Tibial nerve (tissue), 4 donors: ENCODE measurements around the gene ANKMY1. TPM values are rescaled to one million over a fixed set of nuclear protein-coding genes. Genes with fewer than 3 reads are reported as not detected.

Experiments
- DNase-seq, 2 donors: peaks; one replicate each; pipeline ENCODE4 v3.0.0-alpha.2; 2019; ENCODE audit warnings: low spot score in 2 of 2
- H3K27ac ChIP-seq, 4 donors: fragments of 200-600 bp; sonication (generic) in 3 of 4; one replicate each; pipeline ENCODE4 v1.5.1; 2017 to 2019; ENCODE audit warnings: mild to moderate bottlenecking in 1 of 4
- H3K27me3 ChIP-seq, 2 donors: fragments of 200-600 bp; sonication (generic) in 1 of 2; one replicate each; pipeline versions ENCODE4 v1.5.1 to v1.6.0; 2017 to 2019
- H3K36me3 ChIP-seq, 3 donors: fragments of 200-600 bp; sonication (generic); one replicate each; pipeline ENCODE4 v1.5.1; 2018 to 2019
- H3K4me1 ChIP-seq, 4 donors: fragments of 200-600 bp; sonication (generic) in 3 of 4; one replicate each; pipeline ENCODE4 v1.5.1; 2017 to 2019
- H3K4me3 ChIP-seq, 4 donors: fragments of 200-600 bp; sonication (generic) in 3 of 4; one replicate each; pipeline ENCODE4 v1.5.1; 2017 to 2019; ENCODE audit warnings: mild to moderate bottlenecking in 1 of 4, moderate library complexity in 1 of 4
- H3K9me3 ChIP-seq, 4 donors: fragments of 200-600 bp; sonication (generic) in 3 of 4; one replicate each; pipeline ENCODE4 v1.5.1; 2017 to 2019
- EP300 ChIP-seq, 2 donors: sonication (generic); formaldehyde crosslinking; IDR thresholded peaks; one replicate each; pipeline ENCODE4 v1.6.1; 2017; ENCODE audit warnings: antibody characterized with exemption in 2 of 2, mild to moderate bottlenecking in 1 of 2
- POLR2A ChIP-seq, 2 donors: fragments of 450-650 bp; IDR thresholded peaks; one replicate each; pipeline ENCODE4 v1.6.1; 2017; ENCODE audit warnings: antibody characterized with exemption in 2 of 2, mild to moderate bottlenecking in 2 of 2, moderate library complexity in 2 of 2
- WGBS, 2 donors: methylation state at CpG; one replicate each; pipeline ENCODE4 v1.1.5; 2018; 5-methylcytosine and 5-hydroxymethylcytosine counted together
- total RNA-seq, 4 donors: library from RNA; depleted of rRNA; stranded (reverse); fragments of >200 nt; gene quantifications; one replicate each; pipeline ENCODE4 v1.1.0, GENCODE V29; 2016
- TF ChIP-seq, protein P1 (sequence below), 5 experiments: fragments of 200-600 bp in 3 of 5; fragments of 450-650 bp in 2 of 5; sonication (generic) in 3 of 5; IDR thresholded peaks; one replicate each; pipeline ENCODE4 v1.5.1; 2016 to 2019; ENCODE audit warnings: antibody characterized with exemption in 5 of 5, mild to moderate bottlenecking in 3 of 5, moderate library complexity in 2 of 5

Gene ANKMY1
- total RNA-seq, 4 donors from 2014 or later, result 14.2 to 24.0 (median 21.4) TPM

DNA sequence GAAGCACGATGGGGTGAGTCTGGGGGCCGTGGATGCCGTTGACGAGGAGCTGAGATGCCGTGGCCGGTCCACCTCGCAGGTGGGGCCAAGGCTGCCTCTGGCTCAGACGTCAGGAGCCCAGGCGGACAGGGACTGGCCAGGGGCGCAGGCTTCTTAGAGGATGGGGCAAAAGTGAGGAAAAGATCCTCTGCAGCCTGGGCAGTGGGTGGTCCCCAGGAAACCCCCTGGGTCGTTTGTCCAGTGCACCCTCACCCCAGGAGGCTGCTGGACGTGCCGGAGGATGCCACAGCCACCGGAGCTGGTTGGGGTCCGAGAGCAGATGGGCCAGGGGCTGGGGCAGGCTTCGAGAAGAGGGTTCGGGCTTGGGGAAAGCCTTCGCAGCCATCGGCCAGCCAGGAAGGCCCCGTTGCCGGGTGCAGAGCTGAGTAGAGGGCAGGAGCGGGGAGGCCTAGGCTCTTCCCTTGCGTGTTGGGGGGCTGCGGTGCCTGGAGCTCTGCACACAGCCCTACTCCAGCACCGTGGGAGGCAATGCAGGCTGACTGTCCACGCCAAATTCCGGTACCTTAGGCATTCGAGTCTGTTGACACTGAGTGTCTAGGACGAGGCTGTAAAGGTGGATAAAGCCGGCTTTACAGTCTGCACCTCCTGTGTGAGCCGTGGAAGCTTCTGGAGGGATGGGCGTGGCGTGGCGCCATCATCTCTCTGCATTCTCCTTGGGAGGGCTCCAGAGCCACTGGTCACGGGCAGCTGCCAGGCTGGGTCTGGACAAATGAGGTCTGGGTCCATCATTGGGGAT is 103.5 kb downstream of the ANKMY1 start:
- DNase-seq, result no peak
- peak overlapping the region; percentile 18 to 70 (median 42) for H3K4me3 ChIP-seq
- WGBS, 2 donors, result 49% methylated on average over 24 to 25 of the region's 35 CpGs
- peaks cover 0 to 4% (median 0%) of the 10 kb centered on the region in 3 donors for H3K36me3 ChIP-seq
- peaks cover 0 to 86% (median 41%) of the 10 kb centered on the region in 4 donors for H3K4me1 ChIP-seq
- peaks cover 0 to 6% of the 10 kb centered on the region in 2 donors for H3K27me3 ChIP-seq
- H3K27ac ChIP-seq, result peak overlapping the region in 2 of 4 donors; percentile 67 to 69
- H3K9me3 ChIP-seq, result no peaks in the 10 kb centered on the region
- TF ChIP-seq, protein P1, sequence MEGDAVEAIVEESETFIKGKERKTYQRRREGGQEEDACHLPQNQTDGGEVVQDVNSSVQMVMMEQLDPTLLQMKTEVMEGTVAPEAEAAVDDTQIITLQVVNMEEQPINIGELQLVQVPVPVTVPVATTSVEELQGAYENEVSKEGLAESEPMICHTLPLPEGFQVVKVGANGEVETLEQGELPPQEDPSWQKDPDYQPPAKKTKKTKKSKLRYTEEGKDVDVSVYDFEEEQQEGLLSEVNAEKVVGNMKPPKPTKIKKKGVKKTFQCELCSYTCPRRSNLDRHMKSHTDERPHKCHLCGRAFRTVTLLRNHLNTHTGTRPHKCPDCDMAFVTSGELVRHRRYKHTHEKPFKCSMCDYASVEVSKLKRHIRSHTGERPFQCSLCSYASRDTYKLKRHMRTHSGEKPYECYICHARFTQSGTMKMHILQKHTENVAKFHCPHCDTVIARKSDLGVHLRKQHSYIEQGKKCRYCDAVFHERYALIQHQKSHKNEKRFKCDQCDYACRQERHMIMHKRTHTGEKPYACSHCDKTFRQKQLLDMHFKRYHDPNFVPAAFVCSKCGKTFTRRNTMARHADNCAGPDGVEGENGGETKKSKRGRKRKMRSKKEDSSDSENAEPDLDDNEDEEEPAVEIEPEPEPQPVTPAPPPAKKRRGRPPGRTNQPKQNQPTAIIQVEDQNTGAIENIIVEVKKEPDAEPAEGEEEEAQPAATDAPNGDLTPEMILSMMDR (IDR thresholded peaks at IDR 0.05), result no peak

DNA sequence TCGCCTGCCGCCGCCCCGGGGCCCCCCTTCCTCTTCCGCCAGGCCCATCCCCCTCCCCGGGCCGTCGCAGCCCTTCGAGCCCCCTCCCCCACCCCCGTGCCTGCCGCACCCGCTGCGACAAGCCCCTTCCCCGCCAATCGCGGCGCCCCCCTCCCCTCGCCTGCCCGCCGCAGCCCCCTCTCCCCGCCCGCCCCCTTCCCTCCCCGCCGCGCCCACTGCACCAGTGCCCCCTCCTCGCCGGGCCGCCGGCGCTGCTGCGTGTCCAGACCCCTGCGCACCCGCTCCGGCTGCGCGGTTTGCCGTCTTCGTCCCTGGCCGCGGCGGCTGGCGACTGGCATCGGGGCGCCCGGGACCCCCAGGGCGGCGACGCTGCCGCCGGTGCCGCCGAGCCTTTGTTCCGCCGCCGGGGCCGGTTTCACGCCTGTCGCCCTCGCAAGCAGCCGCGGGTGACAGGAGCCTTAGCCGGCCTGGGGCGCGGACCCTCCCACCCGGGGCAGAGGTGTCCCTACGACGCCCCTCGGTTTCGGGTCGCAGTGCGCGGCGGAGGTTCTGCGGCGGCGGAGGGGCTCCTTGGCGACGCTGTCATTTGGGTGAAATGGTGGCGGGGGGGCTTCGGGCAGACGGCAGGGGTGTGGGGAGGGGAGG is 104.2 kb downstream of the ANKMY1 start:
- DNase-seq, result no peak
- WGBS, 2 donors, result 12 to 14% methylated on average over 18 to 26 of the region's 81 CpGs
- TF ChIP-seq, protein P1 (IDR thresholded peaks at IDR 0.05), result no peak
- TF ChIP-seq POLR2A (IDR thresholded peaks at IDR 0.05) (no peak), EP300 (IDR thresholded peaks at IDR 0.05) (no peak)
- H3K4me1 ChIP-seq, result peaks cover 0 to 79% (median 41%) of the 10 kb centered on the region in 4 donors
- peak overlapping the region; percentile 18 to 70 (median 42) for H3K4me3 ChIP-seq
- no peaks in the 10 kb centered on the region for H3K9me3 ChIP-seq
- H3K36me3 ChIP-seq, result no peaks in the 10 kb centered on the region
- H3K27ac ChIP-seq, result peak overlapping the region in 2 of 4 donors; percentile 67 to 69
- H3K27me3 ChIP-seq, result peaks cover 0 to 6% of the 10 kb centered on the region in 2 donors

DNA sequence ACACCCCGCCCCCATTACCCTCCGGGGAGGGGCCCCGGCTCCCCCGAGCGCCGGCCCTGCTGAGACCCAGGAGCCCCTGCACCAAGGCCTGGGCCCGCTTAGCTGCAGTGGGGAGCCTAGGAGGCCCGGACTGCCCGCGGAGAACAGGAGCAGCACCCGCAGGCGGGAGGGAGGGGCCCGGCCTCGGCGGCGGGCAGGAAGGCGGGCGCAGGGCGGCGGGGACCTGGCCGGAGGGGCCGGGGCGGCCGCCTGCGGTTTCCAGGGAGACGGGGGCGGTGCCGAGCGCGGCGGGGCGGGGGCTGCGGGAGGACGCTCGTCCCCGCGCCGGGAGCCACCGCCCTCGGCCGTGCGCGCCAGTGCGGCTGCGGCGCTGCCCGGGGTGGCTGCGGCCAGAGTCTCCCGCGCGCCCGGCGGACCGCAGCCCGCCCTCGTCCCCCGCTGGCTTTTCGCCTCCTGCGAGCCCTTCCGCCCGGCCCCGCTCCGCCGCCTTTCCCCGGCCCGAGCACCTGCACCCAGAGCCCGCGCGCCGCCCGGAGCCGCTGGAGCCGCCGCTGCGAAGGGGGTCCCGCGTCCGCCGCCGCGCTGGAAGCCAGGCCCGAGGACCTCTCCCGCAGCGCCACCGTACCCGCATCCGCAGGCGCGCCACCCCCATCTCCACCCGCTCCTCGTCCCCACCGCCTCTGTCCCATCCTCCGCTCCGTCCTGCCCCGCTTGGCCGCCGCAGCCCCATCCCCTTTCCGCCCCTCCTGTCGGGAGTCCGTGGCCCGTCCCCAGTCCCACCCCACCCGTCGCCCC is 105.1 kb downstream of the ANKMY1 start:
- no peak for DNase-seq
- WGBS, 2 donors, result 0 to 1% methylated on average over 41 to 56 of the region's 103 CpGs
- no peaks in the 10 kb centered on the region for H3K9me3 ChIP-seq
- TF ChIP-seq EP300 (IDR thresholded peaks at IDR 0.05) (no peak), POLR2A (IDR thresholded peaks at IDR 0.05) (peak in 1 of 2 donors; percentile 41)
- H3K36me3 ChIP-seq, result no peaks in the 10 kb centered on the region
- peak overlapping the region; percentile 45 to 70 (median 54) for H3K4me3 ChIP-seq
- H3K27ac ChIP-seq, result peak overlapping the region in 3 of 4 donors; percentile 65 to 75 (median 70)
- H3K4me1 ChIP-seq, result peaks cover 0 to 81% (median 41%) of the 10 kb centered on the region in 4 donors
- peaks cover 0 to 6% of the 10 kb centered on the region in 2 donors for H3K27me3 ChIP-seq

DNA sequence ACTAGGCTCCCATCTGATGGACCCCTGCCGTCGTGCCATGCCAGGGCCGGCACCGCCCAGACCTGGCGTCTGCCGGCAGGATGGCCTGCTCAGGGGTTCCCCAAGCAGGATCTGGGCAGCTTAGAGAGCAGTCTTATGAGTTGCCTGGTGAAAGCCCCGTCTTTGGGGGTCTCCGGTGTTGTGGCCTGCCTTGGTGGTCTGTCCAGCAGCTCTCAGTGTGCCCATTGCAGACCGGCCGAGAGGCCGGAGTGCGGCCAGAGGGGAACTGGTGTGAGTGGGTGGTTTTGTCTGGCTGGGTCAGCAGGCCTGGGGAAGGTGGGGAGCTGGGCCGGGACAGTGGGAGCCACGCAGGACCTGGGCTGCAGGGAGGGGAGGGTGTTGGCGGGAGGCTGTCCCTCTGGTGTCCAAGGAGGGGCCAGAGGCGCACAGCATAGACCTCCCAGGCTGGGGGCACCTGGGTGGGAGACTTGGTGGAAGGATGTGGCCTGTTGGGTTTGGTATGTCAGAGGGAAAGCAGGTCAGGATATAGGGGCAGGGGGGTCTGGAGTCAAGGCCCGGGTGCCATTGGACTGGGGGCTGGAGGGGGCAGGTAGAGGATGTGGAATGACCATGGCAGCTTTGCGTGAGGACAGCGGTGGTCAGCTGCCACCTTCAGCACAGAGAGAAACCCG is 105.9 kb downstream of the ANKMY1 start:
- DNase-seq, result no peak
- H3K9me3 ChIP-seq, result no peaks in the 10 kb centered on the region

More for the DNA sequence above, 105.9 kb downstream of the ANKMY1 start:
- 21 to 38% methylated on average over 12 to 18 of the region's 20 CpGs for WGBS, 2 donors
- no peak for TF ChIP-seq POLR2A (IDR thresholded peaks at IDR 0.05)
- TF ChIP-seq, protein P1 (IDR thresholded peaks at IDR 0.05), result no peak
- no peak for TF ChIP-seq EP300 (IDR thresholded peaks at IDR 0.05)
- H3K27ac ChIP-seq, result peak overlapping the region in 3 of 4 donors; percentile 12 to 65 (median 60)
- peaks cover 0 to 6% of the 10 kb centered on the region in 2 donors for H3K27me3 ChIP-seq
- H3K4me3 ChIP-seq, result peak overlapping the region; percentile 36 to 70 (median 52)
- H3K4me1 ChIP-seq, result peaks cover 0 to 79% (median 41%) of the 10 kb centered on the region in 4 donors
- no peaks in the 10 kb centered on the region for H3K36me3 ChIP-seq
